DMS79 treated with DMSO at 0.1 percent for 48 hours (cell line): Measurements from ENCODE around the gene TDRD12.

Experiments
- DNase-seq: peaks from one replicate; lab custom pipeline; 2025; lab: John Stamatoyannopoulos, UW

TDRD12 gene

DNA sequence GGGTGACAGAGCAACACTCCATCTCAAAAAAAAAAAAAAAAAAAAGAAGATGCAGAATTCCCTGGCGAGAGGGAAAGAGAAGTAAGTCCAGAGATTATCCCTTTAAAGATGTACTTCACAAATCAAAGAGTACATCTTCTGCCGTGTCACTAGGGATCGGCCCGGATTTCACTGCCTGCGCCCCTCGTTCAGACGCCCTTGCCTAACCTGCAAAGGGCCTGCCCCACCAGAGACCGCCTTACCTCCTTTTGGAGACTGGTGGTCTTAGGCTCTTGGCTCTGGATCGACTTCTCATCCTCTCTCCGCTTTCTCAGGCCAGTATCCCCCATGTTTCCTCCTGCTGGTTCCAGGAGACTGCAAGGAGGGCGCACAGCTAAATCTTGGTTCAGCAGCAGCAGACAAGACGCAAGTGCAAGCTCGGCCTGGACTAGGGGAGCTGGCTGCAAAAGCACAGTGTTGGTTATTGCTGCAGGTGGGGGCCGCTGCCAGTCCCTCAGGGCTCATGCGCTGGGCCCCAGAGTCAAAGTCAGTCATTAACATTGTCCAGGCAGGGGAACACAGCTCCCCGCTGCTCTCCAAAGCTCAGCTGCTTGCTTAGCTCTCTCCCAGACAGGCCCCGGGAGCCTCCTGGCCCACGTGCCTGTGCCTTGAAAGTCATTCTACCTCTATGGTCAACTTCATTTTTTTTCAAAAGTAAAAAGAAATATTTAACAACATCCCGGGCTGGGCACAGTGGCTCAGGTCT is 148.8 kb downstream of the TDRD12 start:
- DNase-seq: no peak

DNA sequence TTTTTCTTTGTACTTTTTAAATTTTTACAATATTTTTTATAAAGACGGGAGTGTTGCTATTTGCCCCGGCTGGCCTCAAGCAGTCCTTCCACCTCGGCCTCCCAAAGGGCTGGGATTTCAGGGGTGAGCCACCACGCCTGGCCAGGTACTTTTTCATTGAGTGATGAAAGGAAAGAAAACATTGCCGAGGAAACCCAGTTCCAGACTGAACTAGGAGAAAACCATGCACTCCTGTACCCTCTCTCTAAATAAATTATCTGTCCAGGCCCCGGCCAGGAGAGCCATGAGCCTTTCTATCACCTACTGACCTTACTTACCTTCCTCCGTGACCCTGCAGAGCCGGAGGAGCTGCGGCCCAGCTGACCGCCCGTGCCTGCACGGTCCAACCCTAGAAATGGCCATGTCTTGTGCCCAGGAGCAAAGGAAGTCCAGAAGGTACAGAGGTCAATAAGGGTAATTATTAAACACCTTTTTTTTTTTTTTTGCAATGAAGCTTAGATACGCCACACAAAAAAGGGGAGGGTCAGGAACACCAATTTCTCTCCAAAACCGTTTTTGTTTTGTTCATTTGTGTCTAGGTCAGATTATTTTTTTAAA is 149.9 kb downstream of the TDRD12 start, which contains the start of gene SLC7A9:
TSS of gene SLC7A9 (minus strand) at position 399 of the 597 bp plus-strand sequence. CDS start 1,233 bp downstream, outside the sequence.
- no peak for DNase-seq

GRCh38 chr19:32869966-32870573 is 150.5 kb downstream of the TDRD12 start:
- no peak for DNase-seq

DNA sequence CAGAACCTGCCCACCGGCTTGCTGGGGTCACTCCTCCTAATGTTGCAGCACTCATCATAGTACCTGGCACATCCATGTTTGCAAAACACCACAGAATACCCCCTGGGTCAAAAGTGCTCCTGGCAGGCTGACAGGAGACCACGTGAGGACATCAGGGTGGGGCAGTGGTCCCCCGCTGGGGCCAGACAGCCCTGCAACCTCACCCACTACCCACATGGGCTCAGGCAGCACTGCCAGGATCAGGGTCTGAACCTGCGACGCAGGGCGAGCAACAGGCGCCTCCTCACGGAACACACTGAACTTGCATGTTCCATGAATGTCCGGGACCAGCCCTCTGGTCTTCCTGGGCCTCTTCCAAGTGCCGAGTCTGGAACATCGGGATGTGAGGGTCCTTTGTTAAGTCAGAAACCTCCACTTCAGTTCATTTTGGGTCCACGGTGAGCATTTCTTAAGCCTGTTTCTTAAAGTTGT is 151.4 kb downstream of the TDRD12 start:
- DNase-seq: no peak

GRCh38 chr19:32872391-32872790 is 152.8 kb downstream of the TDRD12 start:
- DNase-seq: no peak

DNA sequence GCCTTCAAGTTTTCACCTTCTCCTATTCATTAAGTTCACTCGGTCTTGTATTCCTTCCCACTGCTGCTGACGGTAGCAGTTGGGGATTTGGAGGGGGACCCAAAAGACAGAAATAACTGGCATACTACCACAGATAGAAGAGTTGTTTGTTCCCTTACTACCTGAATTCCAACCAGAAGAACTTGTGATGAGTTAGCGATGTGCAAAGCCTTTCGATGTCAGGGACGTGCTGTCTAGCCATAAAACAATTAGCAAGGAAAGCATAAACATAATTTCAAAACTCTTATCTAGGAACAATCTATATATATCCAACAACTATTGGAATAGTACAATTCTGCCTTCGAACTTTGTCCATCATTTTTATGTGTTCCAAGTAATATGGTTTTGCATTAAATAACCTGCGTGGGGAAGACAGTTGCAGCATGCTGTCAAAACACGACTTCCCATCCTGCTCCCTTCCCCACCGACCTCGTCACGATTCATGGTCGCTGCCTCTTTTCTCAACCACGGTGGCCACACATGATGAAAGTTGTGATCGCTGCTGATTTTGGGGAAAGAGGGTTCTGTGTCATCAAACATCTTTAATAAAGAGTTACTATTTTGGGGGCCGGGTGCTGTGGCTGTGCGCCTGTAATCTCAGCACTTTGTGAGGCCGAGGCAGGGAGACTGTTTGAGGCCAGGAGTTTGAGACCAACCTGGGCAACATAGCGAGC is 153.8 kb downstream of the TDRD12 start:
- DNase-seq: no peak

- DNase-seq: no peak
Measured at GRCh38 chr19:32874605-32875004, 155.0 kb downstream of the TDRD12 start.

GRCh38 chr19:32875428-32875827 is 155.9 kb downstream of the TDRD12 start:
- no peak for DNase-seq

DNA sequence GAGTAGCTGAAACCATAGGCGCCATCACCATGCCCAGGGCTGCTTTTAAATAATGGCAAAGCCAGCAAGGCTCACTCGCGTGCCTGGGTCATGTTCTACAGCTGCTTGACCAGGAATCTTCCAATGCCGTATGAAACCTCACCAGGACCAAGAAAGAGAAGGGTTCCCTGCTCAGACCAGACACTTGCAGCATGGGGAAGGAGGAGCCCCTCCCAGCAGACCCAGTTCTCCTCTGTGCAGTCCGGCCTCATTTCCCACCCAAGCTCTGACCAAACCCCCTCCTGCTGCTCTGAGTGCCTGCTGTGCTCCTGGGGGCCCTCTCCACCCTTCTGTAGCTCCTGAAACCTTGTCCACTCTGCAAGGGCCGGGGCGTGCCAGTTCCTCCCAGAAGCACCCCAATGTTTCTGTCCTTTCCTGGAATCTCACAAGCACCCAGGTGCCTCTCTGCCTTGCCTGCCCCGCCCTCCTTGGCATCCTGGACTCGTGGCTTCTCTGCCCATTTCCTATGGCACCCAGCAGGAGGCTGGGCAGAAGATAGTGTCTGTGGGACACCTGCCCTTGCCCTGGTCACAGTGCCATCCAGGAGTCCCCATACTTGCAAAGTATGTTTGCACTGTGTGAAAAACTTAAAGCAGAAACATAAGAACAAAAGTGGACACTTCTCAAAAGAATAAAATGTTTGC is 156.8 kb downstream of the TDRD12 start:
- DNase-seq: no peak

DNA sequence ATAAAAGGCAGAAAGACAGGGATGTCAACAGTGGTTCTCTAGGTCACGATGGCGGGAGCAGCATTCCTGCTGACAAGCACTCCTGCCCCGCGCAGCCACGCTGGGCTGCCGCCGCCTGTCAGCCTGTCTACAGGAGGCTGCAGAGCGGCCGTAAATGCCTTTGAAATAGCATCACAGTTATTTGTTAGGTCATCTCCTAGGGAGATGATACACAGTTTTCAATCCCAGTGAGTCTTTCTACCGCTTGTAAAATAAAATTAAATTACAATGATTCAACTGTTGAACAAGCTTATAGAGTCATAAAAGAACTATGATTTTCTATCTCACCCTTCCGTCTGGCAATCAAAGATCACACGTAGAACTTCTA is 157.3 kb downstream of the TDRD12 start:
- DNase-seq: no peak
